Thyroid gland (tissue), 4 donors: Measurements from ENCODE around the gene TBC1D2.

Source experiments
- CTCF ChIP-seq, 6 experiments: fragments of 200-600 bp in 3 of 6; fragments of 450-650 bp in 3 of 6; sonication (generic) in 3 of 6; IDR thresholded peaks; one replicate each; pipeline ENCODE4 v1.5.1; 2016 to 2019; ENCODE audit warnings: antibody characterized with exemption in 6 of 6, mild to moderate bottlenecking in 2 of 6, inconsistent platforms in 1 of 6, moderate library complexity in 1 of 6
- POLR2A ChIP-seq, 2 donors: fragments of 450-650 bp; IDR thresholded peaks; one replicate each; pipeline ENCODE4 v1.6.1; 2017; ENCODE audit warnings: antibody characterized with exemption in 2 of 2, mild to moderate bottlenecking in 2 of 2, moderate library complexity in 1 of 2

GRCh38 chr9:98214811-98215210 lies 40.6 kb downstream of the TBC1D2 start:
- TF ChIP-seq CTCF (IDR thresholded peaks at IDR 0.05) (no peak), POLR2A (IDR thresholded peaks at IDR 0.05) (no peak)
